Measurements from ENCODE around the gene DONSON. TPM values are rescaled to one million over a fixed set of nuclear protein-coding genes. Genes with fewer than 3 reads are reported as not detected.
"Not testable (repeated sequence)": the region's sequence is repeated elsewhere in the genome, so short reads cannot be mapped to it uniquely, and the experiment has no call there.

DONSON gene
- total RNA-seq, 1 donor from 2014 or later: 5.0 TPM

DNA sequence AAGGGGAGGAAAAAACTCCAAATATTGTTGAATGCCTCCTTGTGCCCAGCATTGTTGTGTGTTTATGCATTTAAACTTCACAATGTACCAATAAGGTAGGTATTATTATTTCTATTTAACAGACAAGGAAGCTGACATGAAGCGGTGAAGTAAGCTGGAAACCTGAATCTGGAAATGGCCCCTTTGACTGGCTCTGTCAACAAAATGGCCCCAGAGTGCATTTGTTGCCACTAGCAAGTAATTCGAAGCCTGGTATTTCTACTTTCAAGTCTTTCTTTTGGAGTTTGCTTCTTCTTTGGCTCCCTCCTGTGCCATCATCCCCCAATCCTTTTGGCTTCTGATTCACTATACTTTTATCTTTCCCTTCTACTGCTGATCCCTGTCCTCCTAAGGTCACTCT lies 29.9 kb upstream of the DONSON start:
- H3K27ac ChIP-seq: no peak overlapping the region
- peaks cover 79% of the 10 kb centered on the region for H3K36me3 ChIP-seq
- intact Hi-C loops (cut with DNase I): no loop called here
- DNase-seq (no peak), ATAC-seq (no peak)
- H3K4me3 ChIP-seq: no peak overlapping the region
- H3K9me3 ChIP-seq: no peaks in the 10 kb centered on the region
- H3K4me1 ChIP-seq: no peaks in the 10 kb centered on the region
- no peaks in the 10 kb centered on the region for H3K27me3 ChIP-seq (ENCODE audit: low read depth)
- TF ChIP-seq, protein P1, sequence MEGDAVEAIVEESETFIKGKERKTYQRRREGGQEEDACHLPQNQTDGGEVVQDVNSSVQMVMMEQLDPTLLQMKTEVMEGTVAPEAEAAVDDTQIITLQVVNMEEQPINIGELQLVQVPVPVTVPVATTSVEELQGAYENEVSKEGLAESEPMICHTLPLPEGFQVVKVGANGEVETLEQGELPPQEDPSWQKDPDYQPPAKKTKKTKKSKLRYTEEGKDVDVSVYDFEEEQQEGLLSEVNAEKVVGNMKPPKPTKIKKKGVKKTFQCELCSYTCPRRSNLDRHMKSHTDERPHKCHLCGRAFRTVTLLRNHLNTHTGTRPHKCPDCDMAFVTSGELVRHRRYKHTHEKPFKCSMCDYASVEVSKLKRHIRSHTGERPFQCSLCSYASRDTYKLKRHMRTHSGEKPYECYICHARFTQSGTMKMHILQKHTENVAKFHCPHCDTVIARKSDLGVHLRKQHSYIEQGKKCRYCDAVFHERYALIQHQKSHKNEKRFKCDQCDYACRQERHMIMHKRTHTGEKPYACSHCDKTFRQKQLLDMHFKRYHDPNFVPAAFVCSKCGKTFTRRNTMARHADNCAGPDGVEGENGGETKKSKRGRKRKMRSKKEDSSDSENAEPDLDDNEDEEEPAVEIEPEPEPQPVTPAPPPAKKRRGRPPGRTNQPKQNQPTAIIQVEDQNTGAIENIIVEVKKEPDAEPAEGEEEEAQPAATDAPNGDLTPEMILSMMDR (IDR thresholded peaks at IDR 0.05): no peak

DNA sequence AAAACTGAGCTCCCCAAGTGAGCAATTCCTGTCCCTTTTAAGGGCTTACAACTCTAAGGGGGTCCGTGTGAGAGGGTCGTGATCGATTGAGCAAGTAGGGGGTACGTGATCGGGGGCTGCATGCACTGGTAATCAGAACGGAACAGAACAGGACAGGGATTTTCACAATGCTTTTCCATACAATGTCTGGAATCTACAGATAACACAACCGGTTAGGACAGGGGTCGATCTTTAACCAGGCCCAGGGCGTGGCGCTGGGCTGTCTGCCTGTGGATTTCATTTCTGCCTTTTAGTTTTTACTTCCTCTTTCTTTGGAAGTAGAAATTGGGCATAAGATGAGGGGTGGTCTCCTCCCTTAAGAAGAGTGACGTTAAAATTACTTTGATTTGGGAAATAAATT lies 29.1 kb upstream of the DONSON start:
- H3K9me3 ChIP-seq; H3K4me1 ChIP-seq; H3K27me3 ChIP-seq (ENCODE audit: low read depth); DNase-seq; ATAC-seq; H3K27ac ChIP-seq; intact Hi-C loops (cut with DNase I); H3K4me3 ChIP-seq: not testable (repeated sequence)
- H3K36me3 ChIP-seq: peaks cover 79% of the 10 kb centered on the region

DNA sequence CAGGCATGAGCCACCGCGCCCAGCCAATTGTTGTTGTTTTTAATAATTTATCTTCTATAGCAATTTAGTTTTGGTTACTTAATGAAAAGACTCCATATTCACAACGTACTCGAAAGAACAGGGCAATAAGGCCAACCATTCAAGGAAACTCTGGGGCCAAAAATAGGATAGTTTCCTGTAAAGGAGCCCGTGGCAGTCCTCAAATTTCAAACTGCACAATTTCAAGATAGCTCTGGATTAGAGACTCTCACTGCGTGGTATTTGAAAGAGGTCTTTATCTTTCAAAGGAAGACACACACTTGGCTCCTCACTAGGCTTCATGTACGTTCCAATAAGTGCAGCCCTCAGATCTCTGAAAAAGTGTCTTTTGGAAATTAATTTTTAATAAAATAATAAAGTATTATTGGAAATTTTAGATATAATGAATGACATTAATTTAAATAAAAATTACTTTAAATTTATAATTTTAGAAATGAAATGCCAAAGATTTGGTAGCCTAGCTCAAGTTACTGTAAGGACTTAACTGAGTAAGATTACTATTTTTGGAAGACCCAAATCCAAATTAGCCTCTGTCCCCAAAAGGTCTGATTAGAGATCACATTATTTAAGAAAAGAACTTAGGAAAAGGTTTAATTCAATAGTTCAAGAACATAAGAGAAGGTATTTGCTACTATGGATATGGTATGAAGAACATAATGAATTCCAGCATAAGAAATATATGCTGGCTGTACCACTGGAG lies 22.7 kb upstream of the DONSON start:
- H3K27me3 ChIP-seq (ENCODE audit: low read depth): no peaks in the 10 kb centered on the region
- no peaks in the 10 kb centered on the region for H3K4me1 ChIP-seq
- no peak overlapping the region for H3K27ac ChIP-seq
- no peaks in the 10 kb centered on the region for H3K9me3 ChIP-seq
- no peak for DNase-seq
- TF ChIP-seq, protein P1 (IDR thresholded peaks at IDR 0.05): no peak
- no peak for ATAC-seq
- intact Hi-C loops (cut with DNase I): no loop called here
- H3K36me3 ChIP-seq: peaks cover 79% of the 10 kb centered on the region
- H3K4me3 ChIP-seq: no peak overlapping the region

DNA sequence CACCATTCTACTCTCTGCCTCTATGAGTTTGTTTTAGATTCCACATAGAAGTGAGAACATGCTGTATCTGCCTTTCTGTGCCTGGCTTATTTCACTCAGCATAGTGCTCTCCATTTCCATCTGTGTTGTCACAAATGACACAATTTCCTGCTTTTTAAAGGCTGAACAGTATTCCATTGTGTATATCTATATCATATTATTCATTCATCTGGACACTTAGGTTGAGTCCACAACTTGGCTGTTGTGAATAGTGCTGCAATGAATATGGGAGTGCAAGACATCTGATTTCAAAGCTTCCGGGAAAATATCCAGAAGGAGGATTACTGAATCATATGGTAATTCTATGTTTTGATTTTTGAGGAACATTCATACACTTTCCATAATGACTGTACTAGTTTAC lies 20.1 kb upstream of the DONSON start:
- Histone ChIP-seq H3K27ac (no peak overlapping the region), H3K4me1 (no peaks in the 10 kb centered on the region), H3K36me3 (peaks cover 59% of the 10 kb centered on the region), H3K27me3 (ENCODE audit: low read depth) (no peaks in the 10 kb centered on the region), H3K9me3 (no peaks in the 10 kb centered on the region), H3K4me3 (no peak overlapping the region)
- no peak for DNase-seq
- intact Hi-C loops (cut with DNase I): no loop called here
- no peak for ATAC-seq
- TF ChIP-seq, protein P1 (IDR thresholded peaks at IDR 0.05): no peak

DNA sequence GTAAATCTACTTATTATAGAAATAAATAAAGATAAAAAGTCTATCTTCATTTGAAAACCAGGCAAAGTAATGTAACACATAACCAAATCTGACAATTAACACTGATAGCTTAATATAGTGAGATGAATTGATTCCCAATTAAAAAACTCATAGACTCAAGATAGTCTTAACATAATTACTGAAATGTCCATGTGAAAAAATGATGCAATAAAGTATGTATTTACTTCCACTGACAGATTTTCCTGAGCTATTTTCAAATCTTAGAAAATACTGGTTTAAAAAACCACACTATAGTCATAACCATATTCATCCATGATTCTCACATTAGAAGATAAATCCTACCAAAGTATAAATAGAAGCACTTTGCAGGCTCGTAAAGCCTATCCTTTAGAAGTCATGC lies 9.6 kb upstream of the DONSON start:
- DNase-seq (no peak), ATAC-seq (no peak)
- intact Hi-C loops (cut with DNase I): no loop called here
- Histone ChIP-seq H3K4me1 (no peaks in the 10 kb centered on the region), H3K4me3 (no peak overlapping the region), H3K27me3 (ENCODE audit: low read depth) (no peaks in the 10 kb centered on the region), H3K9me3 (no peaks in the 10 kb centered on the region), H3K36me3 (peaks cover 84% of the 10 kb centered on the region), H3K27ac (no peak overlapping the region)
- TF ChIP-seq, protein P1 (IDR thresholded peaks at IDR 0.05): no peak

DNA sequence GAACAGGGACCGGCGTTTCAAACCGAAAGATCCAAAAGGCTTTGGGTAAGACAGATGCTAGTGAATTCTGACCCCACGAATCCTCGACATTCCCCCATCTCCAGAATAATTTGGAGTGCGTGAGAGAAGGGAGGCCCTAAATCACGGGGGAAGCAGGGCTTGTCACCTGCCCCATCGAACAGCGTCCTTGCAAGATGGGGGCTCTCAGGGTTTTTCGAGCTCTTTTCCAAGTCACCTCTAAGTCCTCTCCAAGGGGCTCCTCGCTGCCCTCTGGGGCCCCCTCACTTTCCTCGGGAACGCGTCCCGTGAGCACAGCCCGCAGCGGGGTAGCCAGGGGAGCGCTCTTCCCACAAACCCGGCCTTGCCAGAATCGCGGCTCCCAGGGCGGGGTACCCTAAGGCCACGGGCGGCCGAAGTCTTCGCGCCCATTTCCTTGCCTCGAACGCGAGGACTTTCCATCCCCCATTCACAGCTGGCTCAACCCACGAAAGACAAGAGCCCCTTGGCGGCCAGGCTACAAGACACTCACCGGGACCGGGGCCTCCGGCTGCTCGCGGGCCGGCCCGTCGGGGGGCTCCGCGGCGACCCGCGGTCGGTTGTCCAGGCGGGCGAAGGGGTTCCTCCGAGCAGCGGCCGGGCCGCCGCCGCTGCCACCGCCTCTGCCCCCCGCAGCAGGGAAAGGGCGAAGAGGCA lies 546 bp downstream of the DONSON start:
- ATAC-seq (peak; percentile 36 to 41), DNase-seq (peak; percentile 56)
- TF ChIP-seq, protein P1 (IDR thresholded peaks at IDR 0.05): no peak
- intact Hi-C loops (cut with DNase I): no loop called here
- Histone ChIP-seq H3K4me1 (peaks cover 11% of the 10 kb centered on the region), H3K27me3 (ENCODE audit: low read depth) (no peaks in the 10 kb centered on the region), H3K9me3 (no peaks in the 10 kb centered on the region), H3K4me3 (peak overlapping the region; percentile 83), H3K36me3 (no peaks in the 10 kb centered on the region), H3K27ac (peak overlapping the region; percentile 87)
